Measurements from ENCODE around the gene AMOT.

Gene AMOT

GRCh38 chrX:112835019-112835418 lies 5.6 kb downstream of the AMOT start:
- DNase-seq: no peak

DNA sequence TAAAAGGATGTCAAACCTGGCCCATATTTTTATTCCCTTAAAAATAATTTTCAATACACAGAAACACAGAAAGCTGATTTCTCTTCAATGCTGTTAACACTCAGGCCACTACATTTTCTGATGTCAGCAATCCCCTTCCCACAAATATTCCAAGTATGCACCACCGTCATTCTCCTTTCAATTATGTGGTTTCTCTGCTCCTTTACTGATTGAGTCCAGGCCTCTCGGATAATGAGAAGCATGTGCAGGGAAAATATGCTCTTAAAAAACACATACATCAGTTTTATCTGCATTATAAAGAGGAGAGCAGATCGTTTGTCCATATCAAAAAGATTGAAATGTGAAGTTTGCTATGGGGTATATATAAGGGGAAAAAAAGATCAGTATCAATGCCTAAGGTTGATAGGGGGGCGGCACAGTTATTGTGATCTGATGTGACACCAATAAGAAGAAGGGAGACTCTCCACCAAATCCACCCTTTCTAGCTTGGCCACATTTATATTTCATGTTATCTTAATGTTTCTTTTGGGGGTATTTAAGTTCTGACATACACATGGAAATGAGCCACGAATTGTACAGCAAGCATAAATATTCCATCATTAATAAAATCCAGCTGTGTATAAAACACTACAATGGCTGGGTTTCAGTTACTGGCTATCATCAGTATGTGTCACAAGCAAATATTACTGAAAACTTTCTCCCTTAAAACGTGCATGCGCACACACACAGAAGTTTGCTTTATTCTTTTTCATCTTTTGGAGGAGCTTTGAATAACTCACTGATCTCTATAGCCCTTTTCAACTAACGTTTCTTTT lies 6.4 kb downstream of the AMOT start:
- DNase-seq: no peak

DNA sequence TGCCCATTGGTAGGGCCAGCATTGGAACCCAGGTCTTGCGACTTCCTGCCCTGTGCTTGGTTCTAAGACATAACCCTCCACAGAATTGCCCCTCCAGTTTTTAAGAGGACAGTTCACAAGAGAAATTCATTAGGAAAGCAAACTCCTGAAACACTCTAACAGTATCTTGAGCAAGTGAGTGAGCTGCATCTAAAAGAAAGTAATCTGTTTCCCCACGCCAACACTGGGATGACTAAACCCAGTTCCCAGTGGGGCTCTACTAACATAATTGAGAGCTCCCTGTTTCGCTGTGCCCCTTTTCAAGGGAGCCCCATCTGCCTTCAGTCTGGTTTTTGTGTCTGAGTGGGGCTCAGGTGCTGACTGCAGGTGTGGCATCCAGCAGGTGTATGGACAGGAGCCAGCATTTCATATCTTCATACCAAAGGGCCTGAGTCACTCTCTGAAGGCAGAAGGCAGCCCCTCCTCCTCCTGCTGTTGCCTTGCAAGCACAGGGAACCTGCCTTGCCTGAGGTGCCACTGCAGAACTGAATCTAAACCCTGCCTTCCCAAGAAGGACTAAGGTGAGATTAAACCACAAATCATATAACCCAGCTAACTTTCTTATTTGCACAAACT lies 8.0 kb downstream of the AMOT start:
- DNase-seq: no peak

DNA sequence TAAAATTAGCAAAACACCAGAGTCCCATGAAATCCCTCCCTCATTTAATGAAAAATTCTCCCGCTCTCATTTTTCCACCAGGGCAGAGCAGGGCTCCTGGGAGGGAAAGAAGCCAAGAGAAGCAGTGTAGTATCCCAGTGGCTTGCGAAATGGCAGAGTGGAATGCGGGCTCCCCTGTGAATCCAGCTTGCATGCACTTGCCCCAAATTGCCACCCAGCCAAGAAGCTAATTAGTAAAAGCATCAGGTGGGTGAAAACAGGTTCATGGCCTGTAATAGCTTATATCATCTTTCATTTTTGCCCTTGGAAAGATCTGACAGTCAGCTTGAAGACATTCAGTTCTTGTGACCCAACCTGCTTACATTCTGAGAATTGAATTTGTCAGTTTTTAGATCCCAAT lies 10.1 kb downstream of the AMOT start:
- DNase-seq: no peak

DNA sequence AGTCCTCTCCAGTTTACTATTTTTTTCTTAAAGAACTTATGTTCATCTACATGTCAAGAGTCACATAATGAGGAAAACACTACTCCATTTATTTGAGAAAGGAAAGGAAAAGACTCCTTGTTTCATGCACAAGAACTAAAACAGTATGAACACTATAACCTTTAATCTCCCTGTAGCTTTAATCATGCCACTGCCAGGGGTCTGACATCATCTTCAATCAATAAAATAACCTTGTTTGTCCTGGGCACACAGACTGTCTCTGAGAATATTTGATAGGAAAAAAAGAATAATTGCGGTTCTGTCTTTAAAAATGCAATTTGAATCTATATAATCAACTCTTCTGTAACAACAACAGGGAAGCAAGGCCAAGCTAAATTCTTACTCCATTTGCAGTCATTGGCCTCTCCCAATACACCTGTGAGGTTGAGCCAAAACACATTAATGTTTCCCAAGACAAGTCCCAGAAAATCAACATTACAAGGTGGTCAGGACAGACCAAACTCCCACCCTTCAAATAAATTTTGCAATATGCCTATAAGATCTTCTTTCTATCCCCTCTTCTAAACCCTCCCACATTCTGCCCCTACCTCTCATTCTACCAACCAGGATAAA lies 13.2 kb downstream of the AMOT start:
- no peak for DNase-seq

GRCh38 chrX:112826023-112826422 lies 14.6 kb downstream of the AMOT start:
- DNase-seq: no peak

DNA sequence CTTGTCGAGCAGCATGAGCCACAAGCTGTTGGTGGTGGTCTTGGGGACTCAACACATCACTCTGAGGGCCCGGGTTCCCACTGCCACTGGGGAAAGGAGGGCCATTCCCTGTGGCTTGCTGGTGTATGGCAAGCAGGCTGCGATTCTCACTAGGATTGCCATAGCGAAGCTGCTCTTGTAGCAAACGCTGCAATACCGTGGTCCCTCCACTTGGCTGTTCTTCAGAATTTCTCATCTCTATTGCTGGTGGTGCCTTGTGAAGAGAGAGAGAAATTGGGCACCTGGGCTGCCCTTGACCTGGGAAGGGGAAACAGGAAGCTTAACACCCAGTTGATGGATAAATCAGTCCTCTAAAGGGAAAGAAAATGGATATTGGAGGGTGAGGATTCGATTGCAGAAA lies 17.7 kb downstream of the AMOT start:
- no peak for DNase-seq

- no peak for DNase-seq
These were observed 20.0 kb downstream of the AMOT start for GRCh38 chrX:112820364-112821268.

DNA sequence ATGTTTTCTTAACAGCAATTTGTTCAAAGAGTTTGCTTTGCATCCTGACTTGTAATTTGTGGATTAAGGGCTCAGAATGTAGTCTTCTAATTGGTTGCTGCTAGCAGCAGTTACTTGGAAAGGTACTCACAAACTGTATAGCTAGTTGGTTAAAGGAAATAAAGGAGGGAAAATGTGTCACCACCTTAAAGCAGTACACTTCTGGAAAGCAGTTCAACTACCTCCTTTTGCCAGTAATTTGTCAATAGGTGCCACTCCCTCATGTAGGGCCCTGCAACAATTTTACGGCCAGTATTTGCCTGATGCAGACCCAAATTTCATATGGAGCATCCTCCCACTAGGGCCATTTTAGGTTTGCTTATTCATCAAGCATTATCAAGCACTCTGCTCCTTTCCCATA lies 20.8 kb downstream of the AMOT start:
- DNase-seq: no peak

DNA sequence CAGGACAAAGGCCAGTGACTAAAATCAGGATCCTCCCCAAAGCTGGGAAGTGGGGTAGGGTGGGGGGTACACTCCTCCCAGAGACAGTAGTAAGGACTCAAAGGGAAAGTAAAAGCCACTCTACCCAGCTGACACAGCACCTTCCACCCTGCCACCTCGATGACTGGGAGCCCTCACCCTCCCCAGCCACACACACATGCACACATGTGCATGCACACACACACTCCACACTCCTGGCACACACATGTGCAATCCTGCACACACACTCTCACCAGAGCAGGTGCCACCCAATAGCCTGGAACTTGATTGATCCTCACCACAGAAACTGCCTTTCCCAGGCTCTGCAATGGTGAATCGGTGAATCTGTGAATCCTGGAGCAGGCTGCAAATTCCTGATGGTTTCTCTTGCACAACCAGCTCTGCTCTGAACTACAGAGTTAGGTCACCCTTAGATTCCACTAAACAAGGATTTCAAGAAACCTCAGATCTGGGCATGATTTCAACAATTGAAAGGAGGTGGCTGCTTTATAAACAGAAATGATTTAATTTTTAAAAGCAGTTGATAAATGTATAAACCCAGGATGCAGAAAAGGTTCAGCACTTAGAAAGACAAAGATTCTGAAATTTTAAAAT lies 21.5 kb downstream of the AMOT start:
- no peak for DNase-seq

DNA sequence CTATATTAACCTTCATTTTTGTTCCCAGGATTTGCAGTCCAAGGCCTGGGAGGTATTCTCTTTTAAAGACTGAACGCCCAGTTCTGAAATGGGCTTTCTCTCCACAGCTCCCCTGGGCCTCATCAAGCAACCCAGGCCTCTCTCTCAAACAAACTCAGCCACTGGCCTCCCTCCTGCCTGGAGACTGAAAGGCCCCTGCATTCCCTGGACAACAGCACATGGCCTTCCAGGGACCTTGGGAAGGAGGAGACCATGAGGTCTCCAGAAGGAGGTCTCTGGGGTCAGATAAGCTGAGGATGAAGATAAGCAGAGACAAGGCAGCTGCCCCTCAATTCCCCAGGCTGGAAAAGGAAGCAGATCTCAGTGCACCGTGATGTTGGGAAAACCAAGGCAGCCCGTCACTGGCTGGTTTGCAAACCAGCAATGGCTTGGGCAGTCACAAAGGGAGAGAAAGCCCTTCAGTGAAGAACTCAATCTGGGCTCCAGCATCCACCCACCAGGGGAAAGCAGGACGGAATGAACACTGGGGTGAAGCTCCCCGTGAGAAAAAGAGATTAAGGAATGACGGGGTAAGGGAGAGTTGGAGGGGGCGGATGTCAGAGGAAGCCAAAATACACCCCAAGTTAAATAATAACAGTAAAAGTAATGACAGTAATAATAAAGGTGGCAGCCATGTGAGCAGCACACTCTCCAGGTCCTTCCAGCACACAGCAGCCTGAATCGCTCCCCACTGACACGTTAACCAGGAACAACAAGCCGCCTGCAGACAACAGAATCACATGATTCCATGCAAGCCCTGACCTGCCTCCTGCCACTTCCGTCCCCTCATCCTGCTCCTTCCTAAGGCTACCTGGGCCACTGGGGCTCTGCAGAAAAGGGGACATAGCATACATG lies 22.3 kb downstream of the AMOT start:
- DNase-seq: no peak

GRCh38 chrX:112816908-112817307 lies 23.7 kb downstream of the AMOT start:
- DNase-seq: no peak

GRCh38 chrX:112814496-112814895 lies 26.1 kb downstream of the AMOT start:
- no peak for DNase-seq

DNA sequence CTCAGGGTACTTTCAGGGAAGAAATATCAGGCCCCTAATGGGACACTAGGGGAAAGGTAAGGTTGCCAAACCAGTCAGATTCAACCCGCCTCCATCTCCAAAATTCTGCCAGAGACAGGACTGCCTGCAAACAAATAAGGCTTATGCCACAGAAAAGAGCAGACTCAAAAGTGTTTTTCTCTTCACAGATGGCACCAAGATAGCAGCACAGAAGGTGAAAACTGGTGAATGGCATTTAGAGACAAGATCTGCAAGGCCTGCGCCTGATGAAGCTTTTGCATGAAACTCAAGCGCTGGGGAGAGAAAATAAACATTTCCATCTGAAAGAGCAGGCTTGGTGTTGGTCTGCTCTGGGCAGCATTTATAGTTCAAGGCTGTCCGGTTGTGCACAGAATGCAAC lies 27.9 kb downstream of the AMOT start:
- no peak for DNase-seq

GRCh38 chrX:112808651-112809195 lies 31.9 kb downstream of the AMOT start:
- DNase-seq: no peak

DNA sequence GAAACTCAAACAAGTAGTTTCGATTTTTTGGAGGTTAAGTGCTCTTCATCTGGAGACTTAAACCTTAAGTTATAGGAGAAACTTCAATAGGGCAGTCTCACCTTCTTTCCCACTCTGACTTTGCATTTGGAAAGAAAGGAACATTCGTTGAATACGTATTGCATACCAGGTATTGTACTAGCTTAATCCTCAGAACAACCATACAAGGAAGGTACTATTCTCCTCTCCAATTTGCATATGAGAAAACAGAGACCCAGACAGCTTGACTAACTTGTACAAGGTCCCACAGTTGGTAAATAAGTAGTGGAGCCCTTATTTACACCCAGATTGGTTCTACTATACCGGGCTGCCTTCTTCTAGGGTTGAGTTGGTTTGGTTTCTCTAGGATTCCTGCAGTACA lies 32.6 kb downstream of the AMOT start:
- no peak for DNase-seq

DNA sequence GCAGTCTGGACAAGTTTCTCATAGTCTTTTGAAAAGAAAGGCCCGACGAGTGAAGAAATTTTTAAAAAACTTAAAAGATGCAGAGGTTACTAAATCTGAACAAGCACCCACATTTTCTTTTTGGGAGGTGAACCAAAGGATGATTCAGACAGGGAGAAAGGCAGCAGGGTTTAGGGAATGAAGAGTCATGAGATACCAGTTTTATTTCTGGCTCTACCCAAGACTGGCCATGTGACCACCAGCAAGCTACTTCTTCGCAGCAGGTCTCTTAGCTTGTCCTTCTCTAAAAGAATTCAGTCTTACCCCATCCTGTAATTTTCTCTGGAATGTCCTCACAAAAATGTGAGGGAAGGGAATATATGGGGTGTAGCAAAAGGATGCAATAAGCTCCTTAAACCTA lies 37.6 kb downstream of the AMOT start:
- DNase-seq: no peak

GRCh38 chrX:112802541-112802940 lies 38.1 kb downstream of the AMOT start:
- no peak for DNase-seq

GRCh38 chrX:112800971-112801775 lies 39.5 kb downstream of the AMOT start:
- no peak for DNase-seq

GRCh38 chrX:112799425-112799824 lies 41.2 kb downstream of the AMOT start:
- no peak for DNase-seq

DNA sequence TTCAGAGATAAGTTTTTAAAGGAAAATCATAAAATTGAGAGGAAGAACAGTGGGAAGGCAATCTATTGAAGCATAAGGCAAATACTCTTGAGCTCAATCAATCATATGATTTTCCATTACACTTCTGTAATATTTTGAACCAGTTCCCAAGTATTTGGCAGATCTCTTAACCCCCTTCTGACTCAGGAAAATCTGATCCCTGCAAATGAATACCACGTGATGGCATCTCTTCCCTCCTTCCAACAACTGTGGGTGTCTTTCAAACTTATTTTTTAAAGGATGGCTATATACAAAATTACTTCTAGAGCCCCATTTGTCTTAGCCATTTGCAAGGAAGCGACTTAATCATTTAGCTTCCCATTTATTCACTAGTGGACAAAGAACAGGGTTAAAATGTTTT lies 41.9 kb downstream of the AMOT start:
- no peak for DNase-seq

Measured in NCI-H1092 (cell line).